ENCODE data around the gene PGBD4.

GRCh38 chr15:34154725-34155204 lies 52.9 kb downstream of the PGBD4 start:
- TF ChIP-seq, protein P1, sequence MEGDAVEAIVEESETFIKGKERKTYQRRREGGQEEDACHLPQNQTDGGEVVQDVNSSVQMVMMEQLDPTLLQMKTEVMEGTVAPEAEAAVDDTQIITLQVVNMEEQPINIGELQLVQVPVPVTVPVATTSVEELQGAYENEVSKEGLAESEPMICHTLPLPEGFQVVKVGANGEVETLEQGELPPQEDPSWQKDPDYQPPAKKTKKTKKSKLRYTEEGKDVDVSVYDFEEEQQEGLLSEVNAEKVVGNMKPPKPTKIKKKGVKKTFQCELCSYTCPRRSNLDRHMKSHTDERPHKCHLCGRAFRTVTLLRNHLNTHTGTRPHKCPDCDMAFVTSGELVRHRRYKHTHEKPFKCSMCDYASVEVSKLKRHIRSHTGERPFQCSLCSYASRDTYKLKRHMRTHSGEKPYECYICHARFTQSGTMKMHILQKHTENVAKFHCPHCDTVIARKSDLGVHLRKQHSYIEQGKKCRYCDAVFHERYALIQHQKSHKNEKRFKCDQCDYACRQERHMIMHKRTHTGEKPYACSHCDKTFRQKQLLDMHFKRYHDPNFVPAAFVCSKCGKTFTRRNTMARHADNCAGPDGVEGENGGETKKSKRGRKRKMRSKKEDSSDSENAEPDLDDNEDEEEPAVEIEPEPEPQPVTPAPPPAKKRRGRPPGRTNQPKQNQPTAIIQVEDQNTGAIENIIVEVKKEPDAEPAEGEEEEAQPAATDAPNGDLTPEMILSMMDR (IDR thresholded peaks at IDR 0.05) = no peak
- TF ChIP-seq POLR2AphosphoS5 (IDR thresholded peaks at IDR 0.05) = no peak

All from prostate gland (tissue), 2 donors.